SW480 (cell line): ENCODE results near the gene PTPN20.
"Not testable (repeated sequence)": the region's sequence is repeated elsewhere in the genome, so short reads cannot be mapped to it uniquely, and the experiment has no call there.

ENCODE experiments used
- DNase-seq: peaks from one replicate; pipeline ENCODE4 v3.0.0-alpha.2; 2016; ENCODE audit warnings: low spot score

Gene PTPN20

GRCh38 chr10:46960742-46961141, 49.5 kb downstream of the PTPN20 start:
- DNase-seq, result not testable (repeated sequence)

- DNase-seq, result not testable (repeated sequence)
These were observed 52.1 kb downstream of the PTPN20 start for GRCh38 chr10:46963356-46963755.

GRCh38 chr10:46967013-46967412, 55.8 kb downstream of the PTPN20 start:
- not testable (repeated sequence) for DNase-seq

GRCh38 chr10:46980223-46980622, 69.0 kb downstream of the PTPN20 start:
- DNase-seq, result not testable (repeated sequence)

GRCh38 chr10:46987233-46987924, 76.2 kb downstream of the PTPN20 start:
- DNase-seq, result not testable (repeated sequence)

GRCh38 chr10:46992803-46993561, 81.8 kb downstream of the PTPN20 start:
- DNase-seq, result peak; percentile 45

GRCh38 chr10:46995234-46995633, 84.0 kb downstream of the PTPN20 start:
- no peak for DNase-seq

- DNase-seq, result no peak
These were observed 87.0 kb downstream of the PTPN20 start for GRCh38 chr10:46998192-46998591.

- DNase-seq, result no peak
These were observed 87.4 kb downstream of the PTPN20 start for GRCh38 chr10:46998595-46998994.

GRCh38 chr10:46999217-46999616, 88.0 kb downstream of the PTPN20 start:
- DNase-seq, result no peak

- DNase-seq, result no peak
These were observed 97.5 kb downstream of the PTPN20 start for GRCh38 chr10:47008769-47009168.

- DNase-seq, result no peak
These were observed 98.1 kb downstream of the PTPN20 start for GRCh38 chr10:47009215-47009838.

GRCh38 chr10:47010036-47010435, 98.8 kb downstream of the PTPN20 start:
- DNase-seq, result no peak

- no peak for DNase-seq
These were observed 101.0 kb downstream of the PTPN20 start for GRCh38 chr10:47012214-47012613.

GRCh38 chr10:47013507-47014154, 102.4 kb downstream of the PTPN20 start:
- no peak for DNase-seq

GRCh38 chr10:47015404-47015803, 104.2 kb downstream of the PTPN20 start:
- no peak for DNase-seq

GRCh38 chr10:47016564-47016963, 105.3 kb downstream of the PTPN20 start:
- DNase-seq, result no peak

GRCh38 chr10:47018026-47018735, 107.0 kb downstream of the PTPN20 start:
- DNase-seq, result no peak

GRCh38 chr10:47019155-47020145, 108.2 kb downstream of the PTPN20 start:
- no peak for DNase-seq

GRCh38 chr10:47020471-47020870, 109.2 kb downstream of the PTPN20 start:
- DNase-seq, result no peak

GRCh38 chr10:47021850-47022249, 110.6 kb downstream of the PTPN20 start:
- DNase-seq, result no peak
